Neural cell (in vitro differentiated cells): ENCODE data around the gene COL5A1. TPM values are rescaled to one million over a fixed set of nuclear protein-coding genes. Genes with fewer than 3 reads are reported as not detected.

Source experiments
- H2AFZ ChIP-seq: fragments of 200-600, 300-800 bp; sonication (generic), shearing (Covaris generic); 2 replicates; pipeline ENCODE4 v1.6.0; 2014; ENCODE audit warnings: low read depth, mild to moderate bottlenecking, antibody characterized with exemption, low read length, moderate library complexity
- H3F3A ChIP-seq: fragments of 200-600 bp; shearing (Covaris generic); 2 replicates; pipeline ENCODE4 v1.6.1; 2016; ENCODE audit warnings: mild to moderate bottlenecking, moderate library complexity, mixed read lengths, antibody characterized with exemption, low read length; ENCODE audit not compliant: insufficient read depth, poor library complexity, severe bottlenecking
- H3K27ac ChIP-seq: fragments of 200-600, 300-800 bp; sonication (generic), shearing (Covaris generic); 2 replicates; pipeline ENCODE4 v1.5.1; 2014; ENCODE audit warnings: mild to moderate bottlenecking, low read length, moderate library complexity
- H3K27me3 ChIP-seq: fragments of 300-800, 200-600 bp; sonication (generic), shearing (Covaris generic); 2 replicates; pipeline ENCODE4 v1.6.0; 2014; ENCODE audit warnings: mild to moderate bottlenecking, low read depth, low read length, moderate library complexity; ENCODE audit not compliant: insufficient read depth
- H3K36me3 ChIP-seq: fragments of 300-800, 200-600 bp; sonication (generic), shearing (Covaris generic); 2 replicates; pipeline ENCODE4 v1.5.1; 2014; ENCODE audit warnings: mild to moderate bottlenecking, antibody characterized with exemption, low read length, moderate library complexity; ENCODE audit not compliant: insufficient read depth
- H3K4me2 ChIP-seq: fragments of 300-800, 200-600 bp; sonication (generic), shearing (Covaris generic); 2 replicates; pipeline ENCODE4 v1.6.0; 2014; ENCODE audit warnings: mild to moderate bottlenecking, low read length
- H3K4me3 ChIP-seq: fragments of 300-800, 200-600 bp; sonication (generic), shearing (Covaris generic); 2 replicates; pipeline ENCODE4 v1.5.1; 2014; ENCODE audit warnings: mild to moderate bottlenecking, low read length, moderate library complexity
- H3K79me2 ChIP-seq: fragments of 200-600 bp; shearing (Covaris generic); replicated peaks from 2 replicates; pipeline ENCODE4 v1.6.0; 2014; ENCODE audit warnings: mild to moderate bottlenecking, low read length, moderate library complexity; ENCODE audit not compliant: insufficient read depth
- H3K9ac ChIP-seq: fragments of 300-800, 200-600 bp; sonication (generic), shearing (Covaris generic); 2 replicates; pipeline ENCODE4 v1.6.1; 2016; ENCODE audit warnings: mild to moderate bottlenecking, low read length, mixed read lengths
- H3K9me2 ChIP-seq: fragments of 200-600 bp; shearing (Covaris generic); 2 replicates; pipeline ENCODE4 v1.6.1; 2016; ENCODE audit warnings: mild to moderate bottlenecking, low read length, mixed read lengths; ENCODE audit not compliant: insufficient read depth
- H3K9me3 ChIP-seq: fragments of 200-600, 300-800 bp; sonication (generic), shearing (Covaris generic); 2 replicates; pipeline ENCODE4 v1.6.1; 2016; ENCODE audit warnings: mild to moderate bottlenecking, mixed run types, low read length, moderate library complexity, mixed read lengths
- H4K20me1 ChIP-seq: fragments of 200-600 bp; shearing (Covaris generic); 2 replicates; pipeline ENCODE4 v1.6.1; 2016; ENCODE audit warnings: mild to moderate bottlenecking, mixed run types; ENCODE audit not compliant: insufficient read depth
- CTCF ChIP-seq: fragments of 450-650 bp; IDR thresholded peaks from 2 replicates; pipeline ENCODE4 v1.5.1; 2014; ENCODE audit warnings: antibody characterized with exemption, mild to moderate bottlenecking, moderate library complexity; ENCODE audit not compliant: poor library complexity, severe bottlenecking
- EP300 ChIP-seq: fragments of 450-650 bp; conservative IDR thresholded peaks from 2 replicates; pipeline ENCODE4 v1.6.1; 2014; ENCODE audit warnings: antibody characterized with exemption, mild to moderate bottlenecking, moderate library complexity; ENCODE audit not compliant: poor library complexity, severe bottlenecking
- EZH2 ChIP-seq: fragments of 200-600, 300-800 bp; shearing (Covaris generic), sonication (generic); IDR thresholded peaks from 2 replicates; pipeline ENCODE4 v1.6.1; 2014; ENCODE audit warnings: antibody characterized with exemption, low read length, borderline replicate concordance, mild to moderate bottlenecking; ENCODE audit not compliant: insufficient read depth, poor library complexity, severe bottlenecking
- MXI1 ChIP-seq: fragments of 450-650 bp; conservative IDR thresholded peaks from 2 replicates; pipeline ENCODE4 v1.6.1; 2014; ENCODE audit warnings: antibody characterized with exemption, mild to moderate bottlenecking; ENCODE audit not compliant: poor library complexity, severe bottlenecking
- POLR2AphosphoS5 ChIP-seq: IDR thresholded peaks from 2 replicates; pipeline ENCODE4 v1.6.1; 2012
- RAD21 ChIP-seq: fragments of 450-650 bp; conservative IDR thresholded peaks from 2 replicates; pipeline ENCODE4 v1.6.1; 2014; ENCODE audit warnings: antibody characterized with exemption, mild to moderate bottlenecking, moderate library complexity
- SMC3 ChIP-seq: fragments of 450-650 bp; conservative IDR thresholded peaks from 2 replicates; pipeline ENCODE4 v1.6.1; 2014; ENCODE audit warnings: antibody characterized with exemption, mild to moderate bottlenecking, moderate library complexity; ENCODE audit not compliant: poor library complexity
- TAF1 ChIP-seq: IDR thresholded peaks from 2 replicates; pipeline ENCODE4 v1.6.1; 2012; ENCODE audit warnings: low read depth
- polyA plus RNA-seq: library from polyadenylated mRNA; depleted of rRNA; stranded (reverse); fragments of >200 nt; gene quantifications from 2 replicates; pipeline ENCODE4 v1.2.3, GENCODE V29; 2014
- TF ChIP-seq, protein P1 (sequence below): IDR thresholded peaks from 2 replicates; pipeline ENCODE4 v1.6.1; 2012; ENCODE audit warnings: borderline replicate concordance

Gene COL5A1
- polyA plus RNA-seq, 1 donor from 2014 or later, result not detected

GRCh38 chr9:134829356-134829937 is 187.8 kb downstream of the COL5A1 start:
- no peak overlapping the region for H3K27ac ChIP-seq
- H3K9me2 ChIP-seq, result no peaks in the 10 kb centered on the region
- H3K36me3 ChIP-seq, result no peaks in the 10 kb centered on the region
- no peaks in the 10 kb centered on the region for H3K27me3 ChIP-seq
- H3K4me2 ChIP-seq, result no peak overlapping the region
- no peak overlapping the region for H2AFZ ChIP-seq
- TF ChIP-seq EZH2 (no peak), EP300 (no peak), POLR2AphosphoS5 (no peak), RAD21 (no peak), SMC3 (no peak), TAF1 (no peak), MXI1 (no peak)
- H3K9me3 ChIP-seq, result no peaks in the 10 kb centered on the region
- H3K9ac ChIP-seq, result no peak overlapping the region
- no peaks in the 10 kb centered on the region for H3F3A ChIP-seq
- no peaks in the 10 kb centered on the region for H3K79me2 ChIP-seq
- H4K20me1 ChIP-seq, result no peaks in the 10 kb centered on the region
- no peak overlapping the region for H3K4me3 ChIP-seq

GRCh38 chr9:134830126-134830525 is 188.5 kb downstream of the COL5A1 start:
- H3K27ac ChIP-seq, result no peak overlapping the region
- no peaks in the 10 kb centered on the region for H4K20me1 ChIP-seq
- H3F3A ChIP-seq, result no peaks in the 10 kb centered on the region
- no peaks in the 10 kb centered on the region for H3K79me2 ChIP-seq
- no peaks in the 10 kb centered on the region for H3K9me3 ChIP-seq
- H3K9me2 ChIP-seq, result no peaks in the 10 kb centered on the region
- no peak overlapping the region for H3K4me2 ChIP-seq
- no peak overlapping the region for H3K9ac ChIP-seq
- no peak for TF ChIP-seq POLR2AphosphoS5
- no peak for TF ChIP-seq EZH2
- TF ChIP-seq CTCF, result no peak
- TF ChIP-seq MXI1, result no peak
- no peak for TF ChIP-seq TAF1
- H3K4me3 ChIP-seq, result no peak overlapping the region
- H2AFZ ChIP-seq, result no peak overlapping the region
- no peaks in the 10 kb centered on the region for H3K36me3 ChIP-seq
- no peaks in the 10 kb centered on the region for H3K27me3 ChIP-seq

- TF ChIP-seq, protein P1, sequence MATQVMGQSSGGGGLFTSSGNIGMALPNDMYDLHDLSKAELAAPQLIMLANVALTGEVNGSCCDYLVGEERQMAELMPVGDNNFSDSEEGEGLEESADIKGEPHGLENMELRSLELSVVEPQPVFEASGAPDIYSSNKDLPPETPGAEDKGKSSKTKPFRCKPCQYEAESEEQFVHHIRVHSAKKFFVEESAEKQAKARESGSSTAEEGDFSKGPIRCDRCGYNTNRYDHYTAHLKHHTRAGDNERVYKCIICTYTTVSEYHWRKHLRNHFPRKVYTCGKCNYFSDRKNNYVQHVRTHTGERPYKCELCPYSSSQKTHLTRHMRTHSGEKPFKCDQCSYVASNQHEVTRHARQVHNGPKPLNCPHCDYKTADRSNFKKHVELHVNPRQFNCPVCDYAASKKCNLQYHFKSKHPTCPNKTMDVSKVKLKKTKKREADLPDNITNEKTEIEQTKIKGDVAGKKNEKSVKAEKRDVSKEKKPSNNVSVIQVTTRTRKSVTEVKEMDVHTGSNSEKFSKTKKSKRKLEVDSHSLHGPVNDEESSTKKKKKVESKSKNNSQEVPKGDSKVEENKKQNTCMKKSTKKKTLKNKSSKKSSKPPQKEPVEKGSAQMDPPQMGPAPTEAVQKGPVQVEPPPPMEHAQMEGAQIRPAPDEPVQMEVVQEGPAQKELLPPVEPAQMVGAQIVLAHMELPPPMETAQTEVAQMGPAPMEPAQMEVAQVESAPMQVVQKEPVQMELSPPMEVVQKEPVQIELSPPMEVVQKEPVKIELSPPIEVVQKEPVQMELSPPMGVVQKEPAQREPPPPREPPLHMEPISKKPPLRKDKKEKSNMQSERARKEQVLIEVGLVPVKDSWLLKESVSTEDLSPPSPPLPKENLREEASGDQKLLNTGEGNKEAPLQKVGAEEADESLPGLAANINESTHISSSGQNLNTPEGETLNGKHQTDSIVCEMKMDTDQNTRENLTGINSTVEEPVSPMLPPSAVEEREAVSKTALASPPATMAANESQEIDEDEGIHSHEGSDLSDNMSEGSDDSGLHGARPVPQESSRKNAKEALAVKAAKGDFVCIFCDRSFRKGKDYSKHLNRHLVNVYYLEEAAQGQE, result no peak
- TF ChIP-seq SMC3, result no peak
- no peak for TF ChIP-seq POLR2AphosphoS5
- no peak for TF ChIP-seq RAD21
- TF ChIP-seq EP300, result no peak
- no peak for TF ChIP-seq CTCF
- no peak for TF ChIP-seq EZH2
- TF ChIP-seq TAF1, result no peak
- no peak for TF ChIP-seq MXI1
- no peak overlapping the region for H2AFZ ChIP-seq
- H3K36me3 ChIP-seq, result no peaks in the 10 kb centered on the region
- no peak overlapping the region for H3K27ac ChIP-seq
- H3K4me3 ChIP-seq, result no peak overlapping the region
- H3K9me3 ChIP-seq, result no peaks in the 10 kb centered on the region
- H3K9me2 ChIP-seq, result no peaks in the 10 kb centered on the region
- no peak overlapping the region for H3K4me2 ChIP-seq
- H4K20me1 ChIP-seq, result no peaks in the 10 kb centered on the region
- no peaks in the 10 kb centered on the region for H3K27me3 ChIP-seq
- no peak overlapping the region for H3K9ac ChIP-seq
- H3K79me2 ChIP-seq, result no peaks in the 10 kb centered on the region
- H3F3A ChIP-seq, result no peaks in the 10 kb centered on the region
These were observed 189.5 kb downstream of the COL5A1 start for GRCh38 chr9:134830926-134831720.
